GM19467 (cell line): ENCODE results near the gene PAX7.
"Not testable (repeated sequence)": the region's sequence is repeated elsewhere in the genome, so short reads cannot be mapped to it uniquely, and the experiment has no call there.

Experiments
- ATAC-seq: cut with Tn5 transposase; IDR thresholded peaks from one replicate; pipeline ENCODE4 v1.9.1; 2021; ENCODE audit warnings: mild to moderate bottlenecking, moderate library complexity; ENCODE audit not compliant: unreplicated experiment

PAX7 gene

GRCh38 chr1:18749569-18749968 lies 118.9 kb downstream of the PAX7 start:
- no peak for ATAC-seq

GRCh38 chr1:18750600-18750999 lies 120.0 kb downstream of the PAX7 start:
- ATAC-seq = no peak

- ATAC-seq = no peak
Observed at GRCh38 chr1:18751425-18751824, 120.8 kb downstream of the PAX7 start.

GRCh38 chr1:18752409-18752808 lies 121.8 kb downstream of the PAX7 start:
- no peak for ATAC-seq

GRCh38 chr1:18760156-18760555 lies 129.5 kb downstream of the PAX7 start:
- ATAC-seq = no peak

GRCh38 chr1:18761948-18762840 lies 131.5 kb downstream of the PAX7 start:
- no peak for ATAC-seq

- no peak for ATAC-seq
Observed at GRCh38 chr1:18764362-18764761, 133.7 kb downstream of the PAX7 start.

GRCh38 chr1:18765725-18766124 lies 135.1 kb downstream of the PAX7 start:
- ATAC-seq = no peak

- no peak for ATAC-seq
Observed at GRCh38 chr1:18766328-18766727, 135.7 kb downstream of the PAX7 start.

GRCh38 chr1:18767576-18767975 lies 136.9 kb downstream of the PAX7 start:
- not testable (repeated sequence) for ATAC-seq

- ATAC-seq = no peak
Observed at GRCh38 chr1:18768086-18768485, 137.4 kb downstream of the PAX7 start.

- ATAC-seq = no peak
Observed at GRCh38 chr1:18769140-18769539, 138.5 kb downstream of the PAX7 start.

GRCh38 chr1:18770799-18771198 lies 140.2 kb downstream of the PAX7 start:
- no peak for ATAC-seq

GRCh38 chr1:18773753-18774152 lies 143.1 kb downstream of the PAX7 start:
- ATAC-seq = no peak

GRCh38 chr1:18775341-18775740 lies 144.7 kb downstream of the PAX7 start:
- ATAC-seq = no peak

- no peak for ATAC-seq
Observed at GRCh38 chr1:18776777-18777176, 146.1 kb downstream of the PAX7 start.

- ATAC-seq = no peak
Observed at GRCh38 chr1:18778437-18778836, 147.8 kb downstream of the PAX7 start.

GRCh38 chr1:18781031-18781430 lies 150.4 kb downstream of the PAX7 start:
- no peak for ATAC-seq

- no peak for ATAC-seq
Observed at GRCh38 chr1:18783705-18784481, 153.2 kb downstream of the PAX7 start.

GRCh38 chr1:18784482-18784831 lies 153.8 kb downstream of the PAX7 start:
- no peak for ATAC-seq

- no peak for ATAC-seq
Observed at GRCh38 chr1:18786149-18786548, 155.5 kb downstream of the PAX7 start.

GRCh38 chr1:18787825-18788385 lies 157.3 kb downstream of the PAX7 start:
- ATAC-seq = no peak
